Stimulated activated CD4-positive, alpha-beta T cell treated with anti-CD3 and anti-CD28 coated beads, Interleukin-4, amount 100 ng/mL, for 1 hour (primary cell): ENCODE results near the gene PRRC2B.
"Not testable (repeated sequence)": the region's sequence is repeated elsewhere in the genome, so short reads cannot be mapped to it uniquely, and the experiment has no call there.

Experiments used
- DNase-seq: peaks from one replicate; pipeline ENCODE4 v3.0.0-alpha.2; 2020

PRRC2B gene

GRCh38 chr9:131387394-131387793 is 6.5 kb upstream of the PRRC2B start:
- no peak for DNase-seq

- DNase-seq, result no peak
Measured at GRCh38 chr9:131391020-131391419, 2.9 kb upstream of the PRRC2B start.

- DNase-seq, result no peak
Measured at GRCh38 chr9:131391504-131391903, 2.4 kb upstream of the PRRC2B start.

- peak; percentile 56 for DNase-seq
Measured at GRCh38 chr9:131394464-131395156, 724 bp downstream of the PRRC2B start.

GRCh38 chr9:131395157-131396098 is 1.5 kb downstream of the PRRC2B start:
- DNase-seq, result peak; percentile 62

- not testable (repeated sequence) for DNase-seq
Measured at GRCh38 chr9:131396099-131396479, 2.2 kb downstream of the PRRC2B start.

- DNase-seq, result no peak
Measured at GRCh38 chr9:131396626-131397025, 2.7 kb downstream of the PRRC2B start.

- no peak for DNase-seq
Measured at GRCh38 chr9:131397100-131397790, 3.4 kb downstream of the PRRC2B start.

GRCh38 chr9:131398204-131398603 is 4.3 kb downstream of the PRRC2B start:
- no peak for DNase-seq

GRCh38 chr9:131399972-131400371 is 6.1 kb downstream of the PRRC2B start:
- DNase-seq, result no peak

- no peak for DNase-seq
Measured at GRCh38 chr9:131400627-131401026, 6.7 kb downstream of the PRRC2B start.

GRCh38 chr9:131402073-131402472 is 8.2 kb downstream of the PRRC2B start:
- DNase-seq, result no peak

- no peak for DNase-seq
Measured at GRCh38 chr9:131402738-131403492, 9.0 kb downstream of the PRRC2B start.

GRCh38 chr9:131403493-131403773 is 9.5 kb downstream of the PRRC2B start:
- no peak for DNase-seq

GRCh38 chr9:131404581-131404980 is 10.7 kb downstream of the PRRC2B start:
- DNase-seq, result no peak

GRCh38 chr9:131404987-131405386 is 11.1 kb downstream of the PRRC2B start:
- DNase-seq, result no peak

GRCh38 chr9:131405428-131405827 is 11.5 kb downstream of the PRRC2B start:
- no peak for DNase-seq

- DNase-seq, result no peak
Measured at GRCh38 chr9:131405858-131406537, 12.1 kb downstream of the PRRC2B start.

GRCh38 chr9:131406563-131407436 is 12.9 kb downstream of the PRRC2B start:
- no peak for DNase-seq

GRCh38 chr9:131407717-131408195 is 13.9 kb downstream of the PRRC2B start:
- DNase-seq, result no peak

- DNase-seq, result no peak
Measured at GRCh38 chr9:131409458-131409992, 15.6 kb downstream of the PRRC2B start.
